Pancreas (tissue), 10 donors: ENCODE data around the gene NIPAL3. TPM values are rescaled to one million over a fixed set of nuclear protein-coding genes. Genes with fewer than 3 reads are reported as not detected.

Experiments used
- ATAC-seq, 4 donors: fragments of 200-7000 bp; cut with Tn5 transposase; one replicate each; pipeline versions ENCODE4 v1.8.0 to v1.9.1; 2020; ENCODE audit warnings: mild to moderate bottlenecking in 4 of 4, moderate library complexity in 4 of 4
- DNase-seq, 6 donors: peaks; one replicate each; pipeline ENCODE4 v3.0.0-alpha.2; 2020
- FAIRE-seq: peaks from 2 replicates; lab custom pipeline; 2012; peaks lifted over from hg19 to GRCh38; lab: Jason Lieb, UNC
- H3K27ac ChIP-seq, 4 donors: fragments of 200-600 bp; sonication (generic); 1 replicate in 3 of 4; 2 replicates in 1 of 4; pipeline versions ENCODE4 v1.5.0 to v1.8.0; 2020
- H3K27me3 ChIP-seq, 4 donors: fragments of 200-600 bp; one replicate each; pipeline ENCODE4 v1.8.0; 2021
- H3K36me3 ChIP-seq, 3 donors: fragments of 200-600 bp; sonication (generic) in 1 of 3; one replicate each; pipeline versions ENCODE4 v1.5.0 to v1.8.0; 2020 to 2021
- H3K4me1 ChIP-seq, 3 donors: fragments of 200-600 bp; one replicate each; pipeline ENCODE4 v1.8.0; 2021
- H3K4me3 ChIP-seq, 4 donors: fragments of 200-600 bp; sonication (generic) in 2 of 4; one replicate each; pipeline versions ENCODE4 v1.5.0 to v1.8.0; 2020 to 2021
- H3K9me3 ChIP-seq, 4 donors: fragments of 200-600 bp; one replicate each; pipeline ENCODE4 v1.8.0; 2021
- CTCF ChIP-seq, 4 donors: fragments of 200-600 bp; sonication (generic) in 3 of 4; IDR thresholded peaks; one replicate each; pipeline versions ENCODE4 v1.5.0 to v1.8.0; 2021; ENCODE audit warnings: antibody characterized with exemption in 4 of 4
- WGBS, 2 donors: extraction: QIAGEN DNeasy Blood & Tissue Kit; methylation state at CpG; one replicate each; pipeline ENCODE4 v1.1.7; 2013; 5-methylcytosine and 5-hydroxymethylcytosine counted together
- intact Hi-C, 3 donors: fragments of 100-400 bp; cut with DNase I; formaldehyde crosslinking; loops; one replicate each; pipeline versions ENCODE4 v1.11.1 to v1.14.2; 2022
- polyA plus RNA-seq, 2 donors: library from polyadenylated mRNA; stranded (reverse); fragments of 200-250 nt; gene quantifications; one replicate each; pipeline ENCODE4 v1.2.3, GENCODE V29; 2013
- total RNA-seq, 6 donors: library from RNA; stranded (reverse); fragmentation: NEBNext Ultra II Directional in 4 of 6; extraction: Animal tissue kit (Norgen Biotek cat#: 25700) in 4 of 6; gene quantifications; one replicate each; pipeline versions ENCODE4 v1.2.1 to v1.2.4, GENCODE V29; 2021 to 2023
- donor health status: healthy with polysubstance abuse.
- donor health status: DM: no; HTN: no; CAD: no; lungs with moderate emphysema.
- donor health status: DM: no; HTN: no; CAD: no.
- donor health status: control.
- donor health status: control.
- donor health status: Bipolar disorder and iron deficiency.
- donor health status: DM: yes; HTN: yes; CAD: no.
- donor health status: DM: no; HTN: no; CAD: no.
- donor health status: DM: no; HTN: no; CAD: no.
- donor health status: DM: yes; HTN: yes; CAD: no.

Gene NIPAL3
- total and polyA plus RNA-seq, 8 donors = 7.2 to 25.4 (median 18.5) TPM

GRCh38 chr1:24470592-24470991 lies 55.0 kb downstream of the NIPAL3 start:
- H3K27me3 ChIP-seq = no peaks in the 10 kb centered on the region
- no peaks in the 10 kb centered on the region for H3K36me3 ChIP-seq
- peaks cover 8 to 17% (median 12%) of the 10 kb centered on the region in 3 donors for H3K4me1 ChIP-seq
- no peaks in the 10 kb centered on the region for H3K9me3 ChIP-seq
- intact Hi-C loops = no loop called here
- ATAC-seq (no peak), DNase-seq (no peak), FAIRE-seq (no peak)
- TF ChIP-seq CTCF (IDR thresholded peaks at IDR 0.05) = no peak
- 98% methylated on average over 2 of the region's 2 CpGs for WGBS, 2 donors
- no peak overlapping the region for H3K4me3 ChIP-seq
- H3K27ac ChIP-seq = no peak overlapping the region

- intact Hi-C loops = no loop called here
- H3K27me3 ChIP-seq = no peaks in the 10 kb centered on the region
- 21 to 34% methylated on average over 11 of the region's 11 CpGs for WGBS, 2 donors
- H3K4me3 ChIP-seq = no peak overlapping the region
- FAIRE-seq = no peak
- no peaks in the 10 kb centered on the region for H3K36me3 ChIP-seq
- peaks cover 8 to 17% (median 13%) of the 10 kb centered on the region in 3 donors for H3K4me1 ChIP-seq
- peak; percentile 93 to 97 (median 94) for ATAC-seq
- H3K27ac ChIP-seq = peak overlapping the region; percentile 29 to 79 (median 46)
- H3K9me3 ChIP-seq = no peaks in the 10 kb centered on the region
- DNase-seq = peak; percentile 75 to 89 (median 80)
- no peak for TF ChIP-seq CTCF (IDR thresholded peaks at IDR 0.05)
Observed at GRCh38 chr1:24472527-24473251, 57.1 kb downstream of the NIPAL3 start.

GRCh38 chr1:24474193-24474592 lies 58.6 kb downstream of the NIPAL3 start:
- H3K27ac ChIP-seq = no peak overlapping the region
- H3K27me3 ChIP-seq = no peaks in the 10 kb centered on the region
- no peak overlapping the region for H3K4me3 ChIP-seq
- no peaks in the 10 kb centered on the region for H3K9me3 ChIP-seq
- no peak for TF ChIP-seq CTCF (IDR thresholded peaks at IDR 0.05)
- ATAC-seq = no peak
- FAIRE-seq = no peak
- no peak for DNase-seq
- H3K36me3 ChIP-seq = no peaks in the 10 kb centered on the region
- intact Hi-C loops = no loop called here
- H3K4me1 ChIP-seq = peaks cover 8 to 17% (median 13%) of the 10 kb centered on the region in 3 donors

GRCh38 chr1:24475700-24476099 lies 60.1 kb downstream of the NIPAL3 start:
- DNase-seq (no peak), FAIRE-seq (no peak), ATAC-seq (no peak)
- peaks cover 8 to 17% (median 13%) of the 10 kb centered on the region in 3 donors for H3K4me1 ChIP-seq
- WGBS, 2 donors = 58% methylated on average over 4 of the region's 4 CpGs
- H3K9me3 ChIP-seq = no peaks in the 10 kb centered on the region
- TF ChIP-seq CTCF (IDR thresholded peaks at IDR 0.05) = no peak
- H3K36me3 ChIP-seq = no peaks in the 10 kb centered on the region
- H3K4me3 ChIP-seq = no peak overlapping the region
- intact Hi-C loops = no loop called here
- no peak overlapping the region for H3K27ac ChIP-seq
- H3K27me3 ChIP-seq = no peaks in the 10 kb centered on the region

GRCh38 chr1:24476571-24476970 lies 61.0 kb downstream of the NIPAL3 start:
- no peak for TF ChIP-seq CTCF (IDR thresholded peaks at IDR 0.05)
- Histone ChIP-seq H3K27ac (no peak overlapping the region), H3K9me3 (no peaks in the 10 kb centered on the region), H3K27me3 (no peaks in the 10 kb centered on the region), H3K36me3 (no peaks in the 10 kb centered on the region), H3K4me3 (no peak overlapping the region), H3K4me1 (peaks cover 8 to 17% (median 13%) of the 10 kb centered on the region in 3 donors)
- DNase-seq = no peak
- intact Hi-C loops = no loop called here
- ATAC-seq = no peak
- FAIRE-seq = peak; percentile 66
- 35 to 41% methylated on average over 2 of the region's 2 CpGs for WGBS, 2 donors
